ENCODE measurements around the gene PEF1.
A peak's percentile ranks its signal among the peaks of the same experiment; 100 is the strongest.

PEF1 gene

DNA sequence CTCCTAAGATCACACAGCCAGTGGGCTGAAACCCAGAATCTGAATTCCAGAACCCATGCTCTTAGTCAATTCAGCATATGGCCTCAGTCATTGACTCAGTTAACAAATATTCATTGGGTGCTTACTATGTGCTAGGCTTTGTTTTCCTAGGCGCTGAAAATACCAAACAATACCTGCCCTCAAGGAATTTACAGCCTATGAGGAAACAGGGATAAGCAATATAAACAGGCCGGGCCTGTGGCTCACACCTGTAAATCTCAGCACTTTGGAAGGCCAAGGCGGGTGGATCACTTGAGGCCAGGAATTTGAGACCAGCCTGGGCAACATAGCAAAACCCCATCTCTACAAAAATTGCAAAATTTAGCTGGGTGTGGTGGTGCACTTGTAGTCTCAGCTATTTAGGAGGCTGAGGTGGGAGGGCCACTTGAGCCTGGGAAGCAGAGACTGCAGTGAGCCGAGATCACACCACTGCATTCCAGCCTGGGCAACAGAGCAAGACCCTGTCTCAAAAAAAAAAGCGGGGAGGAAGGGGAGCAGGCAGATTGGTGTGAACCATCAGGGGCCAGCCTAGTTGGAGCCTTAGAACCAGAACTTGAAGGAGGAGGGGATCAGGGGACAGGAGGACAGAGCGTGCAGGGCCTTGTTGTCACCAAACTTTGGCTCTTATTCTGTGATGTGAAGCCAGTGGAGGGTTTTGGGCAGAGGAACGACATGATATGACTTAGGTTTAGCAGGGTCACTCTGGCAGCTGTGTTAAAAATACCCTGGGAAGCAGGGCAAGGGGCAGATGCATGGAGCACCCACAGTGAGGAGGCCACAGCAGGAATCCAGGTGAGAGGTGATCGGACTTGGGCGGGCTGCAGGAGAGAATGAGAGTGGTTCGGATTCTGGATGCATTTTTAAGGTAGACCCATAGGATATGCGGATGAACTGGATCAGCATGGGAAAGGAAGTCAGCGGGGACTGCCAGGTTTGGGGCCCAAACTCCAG is 62.6 kb downstream of the PEF1 start:
- no peak for DNase-seq

DNA sequence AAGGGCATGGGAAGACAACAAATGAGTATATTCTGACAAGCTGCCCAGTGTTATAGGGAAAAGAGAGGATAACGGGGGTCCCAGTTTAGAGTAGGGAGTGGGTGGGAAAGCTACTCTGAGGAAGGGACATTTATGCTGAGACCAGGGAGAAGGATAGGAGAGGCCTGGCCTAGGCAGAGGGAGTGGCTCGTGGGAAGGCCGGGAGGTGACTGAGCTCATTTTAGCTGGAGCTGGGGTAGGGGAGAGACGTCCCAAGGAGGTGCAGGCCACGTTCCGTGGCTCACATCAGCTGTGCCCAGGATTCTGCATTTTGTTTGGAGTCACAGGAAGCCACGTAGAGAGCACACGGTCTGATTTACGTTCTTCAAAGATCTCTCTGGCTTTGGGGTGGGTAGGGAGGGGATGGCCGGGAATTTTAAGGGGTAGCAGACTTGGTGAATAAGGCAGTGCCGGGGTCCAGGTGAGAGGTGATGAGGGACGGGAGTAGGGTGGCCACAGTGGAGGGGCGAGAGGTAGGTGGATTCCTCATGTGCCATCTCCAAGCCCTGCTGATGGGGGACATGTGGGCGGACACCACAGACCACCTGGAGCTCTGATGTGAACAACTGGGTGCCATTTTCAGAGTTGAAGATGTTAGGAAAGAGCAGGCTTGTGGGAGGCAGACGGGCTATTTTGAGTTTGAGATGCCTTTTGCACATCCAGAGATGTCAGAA is 63.6 kb downstream of the PEF1 start:
- no peak for DNase-seq

DNA sequence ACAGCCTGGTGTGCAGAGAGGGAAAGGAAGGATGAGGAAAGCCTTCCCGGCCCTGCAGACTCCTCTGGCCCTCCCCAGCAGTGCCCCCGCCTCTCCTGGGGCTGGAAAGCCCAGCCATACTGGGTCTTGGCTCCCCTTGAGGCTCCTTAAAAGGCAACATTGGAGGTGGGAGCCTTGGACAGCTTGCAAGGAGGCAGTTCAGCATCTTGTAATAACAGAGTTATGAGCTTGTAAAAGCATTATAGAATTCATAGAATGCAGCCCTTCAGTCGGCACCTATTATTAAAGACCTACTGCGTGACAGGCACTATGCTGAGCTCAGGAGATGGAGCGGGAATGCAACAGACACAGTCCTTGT is 64.2 kb downstream of the PEF1 start:
- peak; percentile 68 for DNase-seq

Measured in fibroblast of upper back skin (primary cell).